HG03280 (cell line): ENCODE measurements around the gene SPRY1.
A peak's percentile ranks its signal among the peaks of the same experiment; 100 is the strongest.

Experiments used
- ATAC-seq: cut with Tn5 transposase; IDR thresholded peaks from one replicate; pipeline ENCODE4 v1.9.1; 2021; ENCODE audit warnings: mild to moderate bottlenecking, moderate library complexity; ENCODE audit not compliant: unreplicated experiment

SPRY1 gene

GRCh38 chr4:123396307-123397143 is at the start of gene SPRY1:
Gene SPRY1, plus strand, starts transcription at chr4:123396795. Its CDS starts 4,797 bp downstream, at chr4:123401592.
- ATAC-seq = peak; percentile 36

GRCh38 chr4:123346951-123347350 is 49.6 kb upstream of the SPRY1 start:
- ATAC-seq = no peak

GRCh38 chr4:123348946-123349345 is 47.6 kb upstream of the SPRY1 start:
- ATAC-seq = no peak

GRCh38 chr4:123349421-123350190 is 47.0 kb upstream of the SPRY1 start:
- no peak for ATAC-seq

- no peak for ATAC-seq
These were observed 46.4 kb upstream of the SPRY1 start for GRCh38 chr4:123350191-123350544.

GRCh38 chr4:123350726-123351125 is 45.9 kb upstream of the SPRY1 start:
- no peak for ATAC-seq

- no peak for ATAC-seq
These were observed 44.9 kb upstream of the SPRY1 start for GRCh38 chr4:123351713-123352112.

GRCh38 chr4:123352240-123352945 is 44.2 kb upstream of the SPRY1 start:
- no peak for ATAC-seq

GRCh38 chr4:123352966-123353365 is 43.6 kb upstream of the SPRY1 start:
- ATAC-seq = no peak

GRCh38 chr4:123353656-123354055 is 42.9 kb upstream of the SPRY1 start:
- ATAC-seq = no peak

GRCh38 chr4:123354701-123355100 is 41.9 kb upstream of the SPRY1 start:
- no peak for ATAC-seq

- ATAC-seq = no peak
These were observed 39.7 kb upstream of the SPRY1 start for GRCh38 chr4:123356921-123357320.

GRCh38 chr4:123359449-123360315 is 36.9 kb upstream of the SPRY1 start:
- no peak for ATAC-seq

GRCh38 chr4:123361195-123361861 is 35.3 kb upstream of the SPRY1 start:
- no peak for ATAC-seq

- no peak for ATAC-seq
These were observed 34.5 kb upstream of the SPRY1 start for GRCh38 chr4:123362103-123362502.

- peak; percentile 93 for ATAC-seq
These were observed 32.9 kb upstream of the SPRY1 start for GRCh38 chr4:123363729-123364128.

GRCh38 chr4:123364906-123365305 is 31.7 kb upstream of the SPRY1 start:
- ATAC-seq = no peak

GRCh38 chr4:123365412-123365811 is 31.2 kb upstream of the SPRY1 start:
- ATAC-seq = no peak

GRCh38 chr4:123366144-123366748 is 30.3 kb upstream of the SPRY1 start:
- ATAC-seq = no peak

- no peak for ATAC-seq
These were observed 17.8 kb upstream of the SPRY1 start for GRCh38 chr4:123378794-123379193.
